ENCODE results near the gene CNOT11. TPM values are rescaled to one million over a fixed set of nuclear protein-coding genes. Genes with fewer than 3 reads are reported as not detected.
A peak's percentile ranks its signal among the peaks of the same experiment; 100 is the strongest.
"Not testable (repeated sequence)": the region's sequence is repeated elsewhere in the genome, so short reads cannot be mapped to it uniquely, and the experiment has no call there.

Gene CNOT11
- total RNA-seq, 1 donor from 2014 or later, result 10.8 TPM

GRCh38 chr2:101248756-101249155 lies 3.9 kb upstream of the CNOT11 start:
- H3K4me3 ChIP-seq (ENCODE audit: low read depth, low read length); FAIRE-seq; DNase-seq (ENCODE audit: low read depth); H3K27me3 ChIP-seq (ENCODE audit: control insufficient read depth, insufficient read depth, low read length); H3K36me3 ChIP-seq (ENCODE audit: control insufficient read depth, insufficient read depth, low read length): not testable (repeated sequence)

GRCh38 chr2:101249826-101250225 lies 2.9 kb upstream of the CNOT11 start:
- FAIRE-seq, result no peak
- Histone ChIP-seq H3K4me3 (ENCODE audit: low read depth, low read length) (no peak overlapping the region), H3K36me3 (ENCODE audit: control insufficient read depth, insufficient read depth, low read length) (no peaks in the 10 kb centered on the region), H3K27me3 (ENCODE audit: control insufficient read depth, insufficient read depth, low read length) (no peaks in the 10 kb centered on the region)
- no peak for DNase-seq (ENCODE audit: low read depth)
- TF ChIP-seq CTCF (IDR thresholded peaks at IDR 0.05; ENCODE audit: insufficient read depth, low read length, severe bottlenecking), result no peak

- FAIRE-seq; H3K27me3 ChIP-seq (ENCODE audit: control insufficient read depth, insufficient read depth, low read length); H3K36me3 ChIP-seq (ENCODE audit: control insufficient read depth, insufficient read depth, low read length); H3K4me3 ChIP-seq (ENCODE audit: low read depth, low read length); DNase-seq (ENCODE audit: low read depth): not testable (repeated sequence)
These were observed 1.4 kb upstream of the CNOT11 start for GRCh38 chr2:101251246-101251781.

- peak; percentile 64 for TF ChIP-seq CTCF (IDR thresholded peaks at IDR 0.05; ENCODE audit: insufficient read depth, low read length, severe bottlenecking)
- Histone ChIP-seq H3K4me3 (ENCODE audit: low read depth, low read length) (peak overlapping the region; percentile 92), H3K36me3 (ENCODE audit: control insufficient read depth, insufficient read depth, low read length) (no peaks in the 10 kb centered on the region), H3K27me3 (ENCODE audit: control insufficient read depth, insufficient read depth, low read length) (no peaks in the 10 kb centered on the region)
- FAIRE-seq (no peak), DNase-seq (ENCODE audit: low read depth) (peak; percentile 87)
These were observed 760 bp upstream of the CNOT11 start for GRCh38 chr2:101251844-101252407.

GRCh38 chr2:101253013-101253702 lies 472 bp downstream of the CNOT11 start:
- peak overlapping the region; percentile 92 for H3K4me3 ChIP-seq (ENCODE audit: low read depth, low read length)
- FAIRE-seq, result no peak
- peak; percentile 1 for TF ChIP-seq CTCF (IDR thresholded peaks at IDR 0.05; ENCODE audit: insufficient read depth, low read length, severe bottlenecking)
- H3K27me3 ChIP-seq (ENCODE audit: control insufficient read depth, insufficient read depth, low read length), result no peaks in the 10 kb centered on the region
- H3K36me3 ChIP-seq (ENCODE audit: control insufficient read depth, insufficient read depth, low read length), result no peaks in the 10 kb centered on the region
- DNase-seq (ENCODE audit: low read depth), result peak; percentile 65

- TF ChIP-seq CTCF (IDR thresholded peaks at IDR 0.05; ENCODE audit: insufficient read depth, low read length, severe bottlenecking), result no peak
- FAIRE-seq (no peak), DNase-seq (ENCODE audit: low read depth) (peak; percentile 21)
These were observed 1.2 kb downstream of the CNOT11 start for GRCh38 chr2:101253703-101254450.

More at GRCh38 chr2:101253703-101254450, 1.2 kb downstream of the CNOT11 start:
- H3K27me3 ChIP-seq (ENCODE audit: control insufficient read depth, insufficient read depth, low read length), result no peaks in the 10 kb centered on the region
- H3K4me3 ChIP-seq (ENCODE audit: low read depth, low read length), result peak overlapping the region; percentile 92
- no peaks in the 10 kb centered on the region for H3K36me3 ChIP-seq (ENCODE audit: control insufficient read depth, insufficient read depth, low read length)

All from bronchial epithelial cell (primary cell).